GM12878 (cell line): ENCODE measurements around the gene RXYLT1. TPM values are rescaled to one million over a fixed set of nuclear protein-coding genes. Genes with fewer than 3 reads are reported as not detected.

Experiments
- ATAC-seq: fragments of 200-7000 bp; cut with Tn5 transposase; 3 replicates; pipeline ENCODE4 v1.9.1; 2020; ENCODE audit warnings: mild to moderate bottlenecking, moderate library complexity
- BruUV-seq: library from RNA; stranded (reverse); fragments of 400-500 nt; replicated peaks from 2 replicates; lab custom pipeline; 2021; lab: Mats Ljungman, UMichigan
- CTCF ChIA-PET: fragments of 300-600 bp; sonication (Branson Sonifier 250); formaldehyde crosslinking; extraction: SDS; loops from one replicate; lab custom pipeline; 2021; ENCODE audit warnings: inconsistent platforms; lab: Yijun Ruan, JAX
- POLR2A ChIA-PET: fragments of 350-600 bp; formaldehyde crosslinking; extraction: SDS; loops from one replicate; lab custom pipeline; 2021; ENCODE audit warnings: inconsistent platforms; lab: Charles Lee
- RAD21 ChIA-PET: fragments of 300-600 bp; sonication (Branson Sonifier 250); formaldehyde crosslinking; loops from one replicate; lab custom pipeline; 2023; ENCODE audit warnings: antibody characterized with exemption; ENCODE audit not compliant: unreplicated experiment; lab: Charles Lee
- SMC1A ChIA-PET: fragments of 300-600 bp; sonication (Branson Sonifier 250); formaldehyde crosslinking; loops from one replicate; lab custom pipeline; 2023; ENCODE audit not compliant: unreplicated experiment, uncharacterized antibody; lab: Charles Lee
- DNase-seq: peaks from one replicate; pipeline ENCODE4 v3.0.0-alpha.2; 2011; ENCODE audit warnings: low read depth, low spot score
- FAIRE-seq: peaks from 3 replicates; lab custom pipeline; 2011; peaks lifted over from hg19 to GRCh38; lab: Jason Lieb, UNC
- H2AFZ ChIP-seq: 2 replicates; pipeline ENCODE4 v1.6.0; 2011; ENCODE audit warnings: low read depth, low read length, control low read depth; ENCODE audit not compliant: control insufficient read depth
- H3K27ac ChIP-seq: 2 replicates; pipeline ENCODE4 v1.5.1; 2011; ENCODE audit warnings: control low read depth; ENCODE audit not compliant: control insufficient read depth, insufficient read depth
- H3K27me3 ChIP-seq, 2 experiments: replicated peaks in 1 of 2; 2 replicates each; pipeline versions ENCODE4 v1.6.0 to v1.6.1; 2011; ENCODE audit warnings: low read length in 1 of 2; ENCODE audit not compliant: control insufficient read depth in 2 of 2, insufficient read depth in 2 of 2
- H3K36me3 ChIP-seq, 2 experiments: 2 replicates each; pipeline ENCODE4 v1.5.1; 2011; ENCODE audit warnings: low read length in 1 of 2; ENCODE audit not compliant: control insufficient read depth in 2 of 2, insufficient read depth in 2 of 2
- H3K4me1 ChIP-seq: 2 replicates; pipeline ENCODE4 v1.6.1; 2011; ENCODE audit warnings: mild to moderate bottlenecking, low read length, moderate library complexity, mixed read lengths; ENCODE audit not compliant: control insufficient read depth, insufficient read depth
- H3K4me2 ChIP-seq: 2 replicates; pipeline ENCODE4 v1.6.0; 2011; ENCODE audit warnings: control low read depth; ENCODE audit not compliant: control insufficient read depth, insufficient read depth
- H3K4me3 ChIP-seq: fragments of 200-600 bp; sonication (generic); 2 replicates; pipeline ENCODE4 v1.5.1; 2016
- H3K79me2 ChIP-seq: 2 replicates; pipeline ENCODE4 v1.6.0; 2011; ENCODE audit warnings: low read length; ENCODE audit not compliant: control insufficient read depth, insufficient read depth
- H3K9ac ChIP-seq: 2 replicates; pipeline ENCODE4 v1.8.0; 2011; ENCODE audit warnings: low read length, control low read depth, mixed read lengths; ENCODE audit not compliant: control insufficient read depth, insufficient read depth
- H3K9me3 ChIP-seq: replicated peaks from 3 replicates; pipeline ENCODE4 v1.5.1; 2011; ENCODE audit warnings: mild to moderate bottlenecking, low read length; ENCODE audit not compliant: control insufficient read depth, insufficient read depth
- H4K20me1 ChIP-seq: 2 replicates; pipeline ENCODE4 v1.6.0; 2011; ENCODE audit not compliant: control insufficient read depth, insufficient read depth
- BACH1 ChIP-seq: fragments of 450-650 bp; IDR thresholded peaks from 2 replicates; pipeline ENCODE4 v1.6.1; 2017; ENCODE audit warnings: mild to moderate bottlenecking, borderline replicate concordance
- IKZF1 ChIP-seq: fragments of 450-650 bp; conservative IDR thresholded peaks from 2 replicates; pipeline ENCODE4 v1.6.1; 2017; ENCODE audit warnings: antibody characterized with exemption, mild to moderate bottlenecking
- RCOR1 ChIP-seq: conservative IDR thresholded peaks from 2 replicates; pipeline ENCODE4 v1.6.1; 2012; ENCODE audit warnings: low read depth, low read length, improper control_type of control experiment
- SMC3 ChIP-seq: IDR thresholded peaks from 2 replicates; pipeline ENCODE4 v1.6.1; 2011; ENCODE audit warnings: low read length, improper control_type of control experiment, borderline replicate concordance
- ZSCAN29 ChIP-seq: fragments of 450-650 bp; IDR thresholded peaks from 2 replicates; pipeline ENCODE4 v1.6.1; 2017; ENCODE audit warnings: mild to moderate bottlenecking, moderate library complexity
- WGBS: methylation state at CpG from one replicate; pipeline ENCODE4 v1.1.6; 2016; ENCODE audit warnings: low lambda C conversion rate; ENCODE audit not compliant: insufficient replicate concordance, insufficient coverage; ENCODE audit errors: missing lambda C conversion rate; 5-methylcytosine and 5-hydroxymethylcytosine counted together
- in situ Hi-C: fragments of 300-500 bp; cut with MboI; formaldehyde crosslinking; loops from 9 replicates; pipeline ENCODE4 v1.14.3; 2018; ENCODE audit warnings: mixed read lengths
- intact Hi-C: fragments of 100-400 bp; cut with micrococcal nuclease; formaldehyde crosslinking; loops from one replicate; pipeline ENCODE4 v1.14.2; 2022; ENCODE audit not compliant: unreplicated experiment
- polyA plus RNA-seq, 11 experiments: library from polyadenylated mRNA; depleted of rRNA in 4 of 11; unstranded in 6 of 11; stranded (reverse) in 5 of 11; fragments of >200 nt; fragmentation: Nextera tagmentation in 4 of 11; fragmentation: Illumina TruSeq in 1 of 11; extraction: Ambion mirVana in 4 of 11; extraction: Trizol in 1 of 11; gene quantifications; 1 replicate in 1 of 11; 2 replicates in 10 of 11; pipeline versions ENCODE4 v1.2.1 to v1.2.3, GENCODE V29; 2011 to 2016; ENCODE audit warnings: inconsistent platforms in 2 of 11, missing spikeins in 2 of 11, low read depth in 1 of 11
- total RNA-seq, 4 experiments: library from RNA; depleted of rRNA in 3 of 4; stranded (reverse); fragments of >200 nt in 3 of 4; fragmentation: Illumina TruSeq in 1 of 4; extraction: Trizol in 1 of 4; gene quantifications; 2 replicates each; pipeline versions ENCODE4 v1.2.1 to v1.2.3, GENCODE V29; 2013 to 2021
- TF ChIP-seq, protein P1 (sequence below): fragments of 450-650 bp; conservative IDR thresholded peaks from 2 replicates; pipeline ENCODE4 v1.6.1; 2017; ENCODE audit warnings: mild to moderate bottlenecking, moderate library complexity
- TF ChIP-seq, protein P2 (sequence below): fragments of 450-650 bp; IDR thresholded peaks from 2 replicates; pipeline ENCODE4 v1.6.1; 2018; ENCODE audit warnings: borderline replicate concordance, mild to moderate bottlenecking; ENCODE audit not compliant: partially characterized antibody
- TF ChIP-seq, protein P3 (sequence below): IDR thresholded peaks from 2 replicates; pipeline ENCODE4 v1.6.1; 2011; ENCODE audit warnings: mild to moderate bottlenecking, low read depth, low read length, moderate library complexity; ENCODE audit not compliant: insufficient replicate concordance

The RXYLT1 gene
- total and polyA plus RNA-seq, 10 of the 15 experiments (the other 5 are each of a cell fraction or from before 2014, with no cell fraction given): 10.4 to 33.8 (median 21.5) TPM

DNA sequence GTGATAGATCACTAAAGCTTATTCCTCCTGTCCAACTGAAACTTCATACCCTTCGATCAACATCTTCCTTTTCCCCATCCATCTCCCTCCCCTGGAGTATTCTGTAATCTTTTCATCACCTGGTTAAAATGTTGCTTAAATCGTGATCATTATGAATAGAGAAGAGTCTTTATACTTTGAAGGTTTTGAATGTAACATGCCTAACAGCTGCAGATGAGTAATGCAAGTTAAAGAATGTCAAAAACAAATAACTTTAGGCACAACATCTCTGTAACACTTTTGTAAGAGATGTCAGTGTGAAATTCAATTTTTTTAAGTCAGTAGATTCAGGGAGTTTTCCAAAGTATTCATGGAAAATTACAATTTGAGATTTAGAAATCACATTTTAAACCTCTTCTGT lies 25.0 kb downstream of the RXYLT1 start:
- SMC1A ChIA-PET: no interaction called here
- CTCF ChIA-PET: interaction anchor here (0.6 kb wide), 1 partner anchor 16 kb away, joined by 3 read pairs; no protein-coding TSS in a partner anchor

DNA sequence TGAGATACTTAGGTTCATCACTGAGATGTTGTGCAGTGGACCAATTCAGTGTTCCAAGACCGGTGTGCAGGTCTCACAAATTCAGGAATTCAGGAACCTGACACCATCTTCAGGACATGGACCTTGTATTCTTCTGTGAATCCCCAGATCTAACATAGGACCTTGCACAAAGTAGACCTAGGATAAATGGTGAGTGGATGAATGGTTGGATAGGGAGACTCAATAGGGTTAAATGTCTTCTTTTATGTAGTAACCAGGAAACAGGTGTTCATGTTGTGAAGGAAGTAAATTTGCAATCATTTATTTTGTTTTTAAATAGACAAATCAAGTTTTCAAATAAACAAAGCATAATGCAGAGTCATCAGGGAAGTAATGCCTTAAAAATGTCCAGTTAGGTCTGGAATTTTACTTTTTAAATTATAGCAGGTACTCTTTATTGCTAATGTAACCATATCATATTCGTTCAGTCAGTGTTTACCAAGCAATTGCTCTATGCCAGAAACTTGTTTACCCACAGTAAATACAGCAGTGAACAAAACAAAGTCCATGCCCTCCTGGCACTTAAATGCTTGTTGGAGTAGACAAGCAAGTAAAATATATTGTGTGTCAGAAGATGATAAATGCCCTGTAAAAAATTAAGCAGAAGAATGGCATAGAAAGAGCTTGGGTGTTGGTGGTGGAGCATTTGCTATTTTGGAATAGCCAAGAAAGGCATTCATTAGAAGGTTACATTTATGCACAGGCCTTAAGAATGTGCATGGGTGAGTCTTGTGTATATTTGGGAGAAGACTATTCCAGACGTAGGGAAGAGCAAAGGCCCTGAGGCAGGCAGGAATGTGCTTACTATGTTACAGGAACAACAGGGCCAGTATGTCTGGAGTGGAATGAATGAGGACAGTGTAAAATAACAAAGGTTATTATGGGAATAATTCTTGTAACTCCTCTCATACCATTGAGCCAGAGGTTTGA lies 26.3 kb downstream of the RXYLT1 start:
- POLR2A ChIA-PET: no interaction called here
- TF ChIP-seq, protein P1, sequence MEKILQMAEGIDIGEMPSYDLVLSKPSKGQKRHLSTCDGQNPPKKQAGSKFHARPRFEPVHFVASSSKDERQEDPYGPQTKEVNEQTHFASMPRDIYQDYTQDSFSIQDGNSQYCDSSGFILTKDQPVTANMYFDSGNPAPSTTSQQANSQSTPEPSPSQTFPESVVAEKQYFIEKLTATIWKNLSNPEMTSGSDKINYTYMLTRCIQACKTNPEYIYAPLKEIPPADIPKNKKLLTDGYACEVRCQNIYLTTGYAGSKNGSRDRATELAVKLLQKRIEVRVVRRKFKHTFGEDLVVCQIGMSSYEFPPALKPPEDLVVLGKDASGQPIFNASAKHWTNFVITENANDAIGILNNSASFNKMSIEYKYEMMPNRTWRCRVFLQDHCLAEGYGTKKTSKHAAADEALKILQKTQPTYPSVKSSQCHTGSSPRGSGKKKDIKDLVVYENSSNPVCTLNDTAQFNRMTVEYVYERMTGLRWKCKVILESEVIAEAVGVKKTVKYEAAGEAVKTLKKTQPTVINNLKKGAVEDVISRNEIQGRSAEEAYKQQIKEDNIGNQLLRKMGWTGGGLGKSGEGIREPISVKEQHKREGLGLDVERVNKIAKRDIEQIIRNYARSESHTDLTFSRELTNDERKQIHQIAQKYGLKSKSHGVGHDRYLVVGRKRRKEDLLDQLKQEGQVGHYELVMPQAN: no peak
- TF ChIP-seq BACH1 (no peak), RCOR1 (no peak), SMC3 (no peak), ZSCAN29 (no peak)
- TF ChIP-seq, protein P2, sequence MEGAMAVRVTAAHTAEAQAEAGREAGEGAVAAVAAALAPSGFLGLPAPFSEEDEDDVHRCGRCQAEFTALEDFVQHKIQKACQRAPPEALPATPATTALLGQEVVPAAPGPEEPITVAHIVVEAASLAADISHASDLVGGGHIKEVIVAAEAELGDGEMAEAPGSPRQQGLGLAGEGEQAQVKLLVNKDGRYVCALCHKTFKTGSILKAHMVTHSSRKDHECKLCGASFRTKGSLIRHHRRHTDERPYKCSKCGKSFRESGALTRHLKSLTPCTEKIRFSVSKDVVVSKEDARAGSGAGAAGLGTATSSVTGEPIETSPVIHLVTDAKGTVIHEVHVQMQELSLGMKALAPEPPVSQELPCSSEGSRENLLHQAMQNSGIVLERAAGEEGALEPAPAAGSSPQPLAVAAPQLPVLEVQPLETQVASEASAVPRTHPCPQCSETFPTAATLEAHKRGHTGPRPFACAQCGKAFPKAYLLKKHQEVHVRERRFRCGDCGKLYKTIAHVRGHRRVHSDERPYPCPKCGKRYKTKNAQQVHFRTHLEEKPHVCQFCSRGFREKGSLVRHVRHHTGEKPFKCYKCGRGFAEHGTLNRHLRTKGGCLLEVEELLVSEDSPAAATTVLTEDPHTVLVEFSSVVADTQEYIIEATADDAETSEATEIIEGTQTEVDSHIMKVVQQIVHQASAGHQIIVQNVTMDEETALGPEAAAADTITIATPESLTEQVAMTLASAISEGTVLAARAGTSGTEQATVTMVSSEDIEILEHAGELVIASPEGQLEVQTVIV: no peak

More for the DNA sequence above, 25.0 kb downstream of the RXYLT1 start:
- ATAC-seq (no peak), FAIRE-seq (no peak), DNase-seq (no peak)
- 92% methylated on average over 2 of the region's 2 CpGs for WGBS
- TF ChIP-seq, protein P3, sequence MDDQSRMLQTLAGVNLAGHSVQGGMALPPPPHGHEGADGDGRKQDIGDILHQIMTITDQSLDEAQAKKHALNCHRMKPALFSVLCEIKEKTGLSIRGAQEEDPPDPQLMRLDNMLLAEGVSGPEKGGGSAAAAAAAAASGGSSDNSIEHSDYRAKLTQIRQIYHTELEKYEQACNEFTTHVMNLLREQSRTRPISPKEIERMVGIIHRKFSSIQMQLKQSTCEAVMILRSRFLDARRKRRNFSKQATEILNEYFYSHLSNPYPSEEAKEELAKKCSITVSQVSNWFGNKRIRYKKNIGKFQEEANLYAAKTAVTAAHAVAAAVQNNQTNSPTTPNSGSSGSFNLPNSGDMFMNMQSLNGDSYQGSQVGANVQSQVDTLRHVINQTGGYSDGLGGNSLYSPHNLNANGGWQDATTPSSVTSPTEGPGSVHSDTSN: no peak
- TF ChIP-seq IKZF1: no peak
- no peak overlapping the region for H2AFZ ChIP-seq
- H3K79me2 ChIP-seq: no peaks in the 10 kb centered on the region
- H3K4me2 ChIP-seq: no peak overlapping the region
- no peaks in the 10 kb centered on the region for H3K9me3 ChIP-seq
- in situ Hi-C loops: loop anchor here (5.0 kb wide), 1 partner anchor 137 kb away; the partner anchor contains the start of gene DPY19L2
- H3K27ac ChIP-seq: no peak overlapping the region
- intact Hi-C loops: no loop called here
- no peaks in the 10 kb centered on the region for H3K4me1 ChIP-seq
- ChIA-PET RAD21 (interaction anchor here (0.6 kb wide), 1 partner anchor 368 kb away, joined by 3 read pairs; no protein-coding TSS in a partner anchor), POLR2A (no interaction called here)
- peaks cover 0 to 9% of the 10 kb centered on the region in 2 experiments; a peak in 3 of 4 replicates for H3K36me3 ChIP-seq
- BruUV-seq: no TSS peak
- H3K9ac ChIP-seq: no peak overlapping the region
- no peak overlapping the region for H3K4me3 ChIP-seq
- no peaks in the 10 kb centered on the region for H4K20me1 ChIP-seq
- no peaks in the 10 kb centered on the region for H3K27me3 ChIP-seq

More for the DNA sequence above, 26.3 kb downstream of the RXYLT1 start:
- Histone ChIP-seq H3K4me1 (no peaks in the 10 kb centered on the region), H3K79me2 (no peaks in the 10 kb centered on the region), H3K36me3 (peaks cover 0 to 9% of the 10 kb centered on the region in 2 experiments; a peak in 3 of 4 replicates), H3K9me3 (no peaks in the 10 kb centered on the region), H3K27ac (no peak overlapping the region), H3K4me2 (no peak overlapping the region), H4K20me1 (no peaks in the 10 kb centered on the region), H3K27me3 (no peaks in the 10 kb centered on the region), H2AFZ (no peak overlapping the region), H3K9ac (no peak overlapping the region), H3K4me3 (no peak overlapping the region)
- ChIA-PET CTCF (no interaction called here), RAD21 (no interaction called here), SMC1A (no interaction called here)
- no peak for DNase-seq
- intact Hi-C loops (no loop called here), in situ Hi-C loops (no loop called here)
- no peak for FAIRE-seq
- WGBS: 79% methylated on average over 3 of the region's 3 CpGs
- no peak for ATAC-seq
- BruUV-seq: no TSS peak
